ENCODE results near the gene CUL5.

- TF ChIP-seq POLR2A (IDR thresholded peaks at IDR 0.05), result no peak
- no peak for TF ChIP-seq CTCF (IDR thresholded peaks at IDR 0.05)
These were observed 12.5 kb upstream of the CUL5 start for GRCh38 chr11:107996006-107996776.
